Neural cell (in vitro differentiated cells): ENCODE data around the gene HIPK4. TPM values are rescaled to one million over a fixed set of nuclear protein-coding genes. Genes with fewer than 3 reads are reported as not detected.
"Not testable (repeated sequence)": the region's sequence is repeated elsewhere in the genome, so short reads cannot be mapped to it uniquely, and the experiment has no call there.

Source experiments
- H2AFZ ChIP-seq: fragments of 200-600, 300-800 bp; sonication (generic), shearing (Covaris generic); 2 replicates; pipeline ENCODE4 v1.6.0; 2014; ENCODE audit warnings: low read depth, mild to moderate bottlenecking, antibody characterized with exemption, low read length, moderate library complexity
- H3F3A ChIP-seq: fragments of 200-600 bp; shearing (Covaris generic); 2 replicates; pipeline ENCODE4 v1.6.1; 2016; ENCODE audit warnings: mild to moderate bottlenecking, moderate library complexity, mixed read lengths, antibody characterized with exemption, low read length; ENCODE audit not compliant: insufficient read depth, poor library complexity, severe bottlenecking
- H3K27ac ChIP-seq: fragments of 200-600, 300-800 bp; sonication (generic), shearing (Covaris generic); 2 replicates; pipeline ENCODE4 v1.5.1; 2014; ENCODE audit warnings: mild to moderate bottlenecking, low read length, moderate library complexity
- H3K27me3 ChIP-seq: fragments of 300-800, 200-600 bp; sonication (generic), shearing (Covaris generic); 2 replicates; pipeline ENCODE4 v1.6.0; 2014; ENCODE audit warnings: mild to moderate bottlenecking, low read depth, low read length, moderate library complexity; ENCODE audit not compliant: insufficient read depth
- H3K36me3 ChIP-seq: fragments of 300-800, 200-600 bp; sonication (generic), shearing (Covaris generic); 2 replicates; pipeline ENCODE4 v1.5.1; 2014; ENCODE audit warnings: mild to moderate bottlenecking, antibody characterized with exemption, low read length, moderate library complexity; ENCODE audit not compliant: insufficient read depth
- H3K4me2 ChIP-seq: fragments of 300-800, 200-600 bp; sonication (generic), shearing (Covaris generic); 2 replicates; pipeline ENCODE4 v1.6.0; 2014; ENCODE audit warnings: mild to moderate bottlenecking, low read length
- H3K4me3 ChIP-seq: fragments of 300-800, 200-600 bp; sonication (generic), shearing (Covaris generic); 2 replicates; pipeline ENCODE4 v1.5.1; 2014; ENCODE audit warnings: mild to moderate bottlenecking, low read length, moderate library complexity
- H3K79me2 ChIP-seq: fragments of 200-600 bp; shearing (Covaris generic); replicated peaks from 2 replicates; pipeline ENCODE4 v1.6.0; 2014; ENCODE audit warnings: mild to moderate bottlenecking, low read length, moderate library complexity; ENCODE audit not compliant: insufficient read depth
- H3K9ac ChIP-seq: fragments of 300-800, 200-600 bp; sonication (generic), shearing (Covaris generic); 2 replicates; pipeline ENCODE4 v1.6.1; 2016; ENCODE audit warnings: mild to moderate bottlenecking, low read length, mixed read lengths
- H3K9me2 ChIP-seq: fragments of 200-600 bp; shearing (Covaris generic); 2 replicates; pipeline ENCODE4 v1.6.1; 2016; ENCODE audit warnings: mild to moderate bottlenecking, low read length, mixed read lengths; ENCODE audit not compliant: insufficient read depth
- H3K9me3 ChIP-seq: fragments of 200-600, 300-800 bp; sonication (generic), shearing (Covaris generic); 2 replicates; pipeline ENCODE4 v1.6.1; 2016; ENCODE audit warnings: mild to moderate bottlenecking, mixed run types, low read length, moderate library complexity, mixed read lengths
- H4K20me1 ChIP-seq: fragments of 200-600 bp; shearing (Covaris generic); 2 replicates; pipeline ENCODE4 v1.6.1; 2016; ENCODE audit warnings: mild to moderate bottlenecking, mixed run types; ENCODE audit not compliant: insufficient read depth
- EP300 ChIP-seq: fragments of 450-650 bp; conservative IDR thresholded peaks from 2 replicates; pipeline ENCODE4 v1.6.1; 2014; ENCODE audit warnings: antibody characterized with exemption, mild to moderate bottlenecking, moderate library complexity; ENCODE audit not compliant: poor library complexity, severe bottlenecking
- EZH2 ChIP-seq: fragments of 200-600, 300-800 bp; shearing (Covaris generic), sonication (generic); IDR thresholded peaks from 2 replicates; pipeline ENCODE4 v1.6.1; 2014; ENCODE audit warnings: antibody characterized with exemption, low read length, borderline replicate concordance, mild to moderate bottlenecking; ENCODE audit not compliant: insufficient read depth, poor library complexity, severe bottlenecking
- MXI1 ChIP-seq: fragments of 450-650 bp; conservative IDR thresholded peaks from 2 replicates; pipeline ENCODE4 v1.6.1; 2014; ENCODE audit warnings: antibody characterized with exemption, mild to moderate bottlenecking; ENCODE audit not compliant: poor library complexity, severe bottlenecking
- POLR2AphosphoS5 ChIP-seq: IDR thresholded peaks from 2 replicates; pipeline ENCODE4 v1.6.1; 2012
- RAD21 ChIP-seq: fragments of 450-650 bp; conservative IDR thresholded peaks from 2 replicates; pipeline ENCODE4 v1.6.1; 2014; ENCODE audit warnings: antibody characterized with exemption, mild to moderate bottlenecking, moderate library complexity
- SMC3 ChIP-seq: fragments of 450-650 bp; conservative IDR thresholded peaks from 2 replicates; pipeline ENCODE4 v1.6.1; 2014; ENCODE audit warnings: antibody characterized with exemption, mild to moderate bottlenecking, moderate library complexity; ENCODE audit not compliant: poor library complexity
- TAF1 ChIP-seq: IDR thresholded peaks from 2 replicates; pipeline ENCODE4 v1.6.1; 2012; ENCODE audit warnings: low read depth
- polyA plus RNA-seq: library from polyadenylated mRNA; depleted of rRNA; stranded (reverse); fragments of >200 nt; gene quantifications from 2 replicates; pipeline ENCODE4 v1.2.3, GENCODE V29; 2014
- TF ChIP-seq, protein P1 (sequence below): fragments of 450-650 bp; IDR thresholded peaks from 2 replicates; pipeline ENCODE4 v1.5.1; 2014; ENCODE audit warnings: antibody characterized with exemption, mild to moderate bottlenecking, moderate library complexity; ENCODE audit not compliant: poor library complexity, severe bottlenecking
- TF ChIP-seq, protein P2 (sequence below): IDR thresholded peaks from 2 replicates; pipeline ENCODE4 v1.6.1; 2012; ENCODE audit warnings: borderline replicate concordance

HIPK4 gene
- polyA plus RNA-seq, 1 donor from 2014 or later: not detected

DNA sequence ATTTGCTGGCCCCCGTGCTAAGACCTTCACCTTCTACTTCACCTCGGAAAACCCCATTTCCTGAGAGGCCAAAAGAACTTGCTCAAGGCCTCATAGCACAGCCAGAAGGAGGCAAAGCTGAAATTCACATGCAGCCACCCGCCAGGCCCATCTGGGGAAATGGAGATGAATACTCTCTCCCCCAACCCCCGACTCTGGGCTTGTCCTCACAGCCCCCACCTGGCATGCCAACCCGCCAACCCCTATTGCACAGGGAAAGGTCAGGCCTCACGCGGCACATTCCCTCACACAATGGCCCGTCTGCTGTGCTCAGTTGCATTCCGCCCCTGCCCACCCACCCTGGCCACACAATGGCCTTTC lies 20.0 kb upstream of the HIPK4 start:
- no peaks in the 10 kb centered on the region for H3K9me2 ChIP-seq
- no peak overlapping the region for H3K4me3 ChIP-seq
- H3K36me3 ChIP-seq: no peaks in the 10 kb centered on the region
- no peak overlapping the region for H3K9ac ChIP-seq
- no peaks in the 10 kb centered on the region for H4K20me1 ChIP-seq
- H3F3A ChIP-seq: no peaks in the 10 kb centered on the region
- no peak overlapping the region for H2AFZ ChIP-seq
- TF ChIP-seq MXI1 (no peak), RAD21 (no peak), EZH2 (no peak), EP300 (no peak), POLR2AphosphoS5 (no peak), TAF1 (no peak), SMC3 (no peak)
- TF ChIP-seq, protein P1, sequence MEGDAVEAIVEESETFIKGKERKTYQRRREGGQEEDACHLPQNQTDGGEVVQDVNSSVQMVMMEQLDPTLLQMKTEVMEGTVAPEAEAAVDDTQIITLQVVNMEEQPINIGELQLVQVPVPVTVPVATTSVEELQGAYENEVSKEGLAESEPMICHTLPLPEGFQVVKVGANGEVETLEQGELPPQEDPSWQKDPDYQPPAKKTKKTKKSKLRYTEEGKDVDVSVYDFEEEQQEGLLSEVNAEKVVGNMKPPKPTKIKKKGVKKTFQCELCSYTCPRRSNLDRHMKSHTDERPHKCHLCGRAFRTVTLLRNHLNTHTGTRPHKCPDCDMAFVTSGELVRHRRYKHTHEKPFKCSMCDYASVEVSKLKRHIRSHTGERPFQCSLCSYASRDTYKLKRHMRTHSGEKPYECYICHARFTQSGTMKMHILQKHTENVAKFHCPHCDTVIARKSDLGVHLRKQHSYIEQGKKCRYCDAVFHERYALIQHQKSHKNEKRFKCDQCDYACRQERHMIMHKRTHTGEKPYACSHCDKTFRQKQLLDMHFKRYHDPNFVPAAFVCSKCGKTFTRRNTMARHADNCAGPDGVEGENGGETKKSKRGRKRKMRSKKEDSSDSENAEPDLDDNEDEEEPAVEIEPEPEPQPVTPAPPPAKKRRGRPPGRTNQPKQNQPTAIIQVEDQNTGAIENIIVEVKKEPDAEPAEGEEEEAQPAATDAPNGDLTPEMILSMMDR: no peak
- TF ChIP-seq, protein P2, sequence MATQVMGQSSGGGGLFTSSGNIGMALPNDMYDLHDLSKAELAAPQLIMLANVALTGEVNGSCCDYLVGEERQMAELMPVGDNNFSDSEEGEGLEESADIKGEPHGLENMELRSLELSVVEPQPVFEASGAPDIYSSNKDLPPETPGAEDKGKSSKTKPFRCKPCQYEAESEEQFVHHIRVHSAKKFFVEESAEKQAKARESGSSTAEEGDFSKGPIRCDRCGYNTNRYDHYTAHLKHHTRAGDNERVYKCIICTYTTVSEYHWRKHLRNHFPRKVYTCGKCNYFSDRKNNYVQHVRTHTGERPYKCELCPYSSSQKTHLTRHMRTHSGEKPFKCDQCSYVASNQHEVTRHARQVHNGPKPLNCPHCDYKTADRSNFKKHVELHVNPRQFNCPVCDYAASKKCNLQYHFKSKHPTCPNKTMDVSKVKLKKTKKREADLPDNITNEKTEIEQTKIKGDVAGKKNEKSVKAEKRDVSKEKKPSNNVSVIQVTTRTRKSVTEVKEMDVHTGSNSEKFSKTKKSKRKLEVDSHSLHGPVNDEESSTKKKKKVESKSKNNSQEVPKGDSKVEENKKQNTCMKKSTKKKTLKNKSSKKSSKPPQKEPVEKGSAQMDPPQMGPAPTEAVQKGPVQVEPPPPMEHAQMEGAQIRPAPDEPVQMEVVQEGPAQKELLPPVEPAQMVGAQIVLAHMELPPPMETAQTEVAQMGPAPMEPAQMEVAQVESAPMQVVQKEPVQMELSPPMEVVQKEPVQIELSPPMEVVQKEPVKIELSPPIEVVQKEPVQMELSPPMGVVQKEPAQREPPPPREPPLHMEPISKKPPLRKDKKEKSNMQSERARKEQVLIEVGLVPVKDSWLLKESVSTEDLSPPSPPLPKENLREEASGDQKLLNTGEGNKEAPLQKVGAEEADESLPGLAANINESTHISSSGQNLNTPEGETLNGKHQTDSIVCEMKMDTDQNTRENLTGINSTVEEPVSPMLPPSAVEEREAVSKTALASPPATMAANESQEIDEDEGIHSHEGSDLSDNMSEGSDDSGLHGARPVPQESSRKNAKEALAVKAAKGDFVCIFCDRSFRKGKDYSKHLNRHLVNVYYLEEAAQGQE: no peak
- no peaks in the 10 kb centered on the region for H3K9me3 ChIP-seq
- H3K27ac ChIP-seq: no peak overlapping the region
- no peaks in the 10 kb centered on the region for H3K79me2 ChIP-seq
- no peak overlapping the region for H3K4me2 ChIP-seq
- H3K27me3 ChIP-seq: no peaks in the 10 kb centered on the region

DNA sequence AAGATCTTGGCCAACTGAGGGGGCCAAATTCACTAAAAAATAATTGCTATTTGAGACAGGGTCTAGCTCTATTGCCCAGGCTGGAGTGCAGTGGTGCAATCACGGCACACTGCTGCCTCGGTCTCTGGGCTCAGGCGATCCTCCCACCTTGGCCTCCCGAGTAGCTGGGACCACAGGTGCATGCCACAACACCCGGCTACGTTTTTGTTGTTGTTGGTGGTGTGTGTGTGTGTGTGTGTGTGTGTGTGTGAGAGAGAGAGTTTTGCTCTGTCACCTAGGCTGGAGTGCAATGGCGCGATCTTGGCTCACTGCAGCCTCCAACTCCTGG lies 18.6 kb upstream of the HIPK4 start:
- H3K9ac ChIP-seq, H3K4me2 ChIP-seq, H3K9me3 ChIP-seq, H3K27ac ChIP-seq, H3K9me2 ChIP-seq, H3K27me3 ChIP-seq, H3K36me3 ChIP-seq, H3F3A ChIP-seq, H2AFZ ChIP-seq, H3K79me2 ChIP-seq, H3K4me3 ChIP-seq, H4K20me1 ChIP-seq: not testable (repeated sequence)
